ENCODE measurements around the gene MAN1A1.

The MAN1A1 gene

DNA sequence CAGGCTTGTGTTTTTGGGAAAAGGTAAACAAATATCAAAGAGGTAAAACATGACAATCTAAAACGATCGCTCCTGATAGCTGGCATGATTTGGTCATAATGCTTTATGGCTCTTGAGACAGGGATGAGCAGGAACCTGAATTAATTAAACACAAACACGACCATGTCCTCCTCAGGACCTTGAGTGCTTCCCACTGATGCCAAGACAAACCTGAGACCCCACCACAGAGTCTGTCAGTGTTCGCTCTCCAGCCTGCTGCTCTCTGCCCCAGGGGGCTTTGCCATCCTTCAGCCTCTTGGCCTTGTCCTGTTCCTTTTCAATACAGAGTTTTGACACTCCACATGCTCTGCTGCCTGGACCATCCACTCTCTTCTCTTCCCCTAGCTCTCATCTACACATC is 119.4 kb downstream of the MAN1A1 start:
- no peak for DNase-seq

DNA sequence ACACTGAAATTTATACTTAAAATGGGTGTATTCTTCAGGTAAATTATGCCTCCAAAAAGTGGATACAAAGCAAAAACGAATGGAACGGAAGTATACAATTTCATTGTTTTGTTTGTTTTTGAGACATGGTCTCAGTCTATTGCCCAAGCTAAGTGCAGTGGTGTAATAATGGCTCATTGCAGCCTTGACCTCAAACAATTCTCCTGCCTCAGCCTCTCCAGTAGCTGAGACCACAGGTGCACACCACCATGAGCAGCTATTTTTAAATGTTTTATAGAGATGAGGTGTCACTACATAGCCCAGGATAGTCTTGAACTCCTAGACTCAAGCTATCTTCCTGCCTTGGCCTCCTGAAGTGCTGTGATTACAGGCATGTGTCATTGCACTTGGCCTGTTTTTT is 122.2 kb downstream of the MAN1A1 start:
- DNase-seq = no peak

DNA sequence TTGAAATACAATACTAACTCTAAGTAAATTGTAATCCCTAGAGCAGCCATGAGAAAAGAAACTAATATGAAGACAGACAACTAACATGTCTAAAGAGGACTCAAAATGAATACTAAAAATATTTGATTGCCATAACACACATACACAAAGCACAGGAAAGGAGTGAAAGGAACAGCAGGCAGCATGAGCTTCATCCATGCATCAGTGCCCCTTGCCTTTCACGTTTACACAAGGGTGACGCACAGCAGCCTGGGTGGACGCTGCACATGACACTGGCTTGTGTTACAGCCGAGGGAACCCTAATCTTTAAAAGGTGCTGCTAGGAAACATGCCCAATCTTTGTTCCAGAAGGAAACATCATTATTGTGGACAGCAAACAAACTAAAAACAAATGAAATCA is 123.5 kb downstream of the MAN1A1 start:
- no peak for DNase-seq

DNA sequence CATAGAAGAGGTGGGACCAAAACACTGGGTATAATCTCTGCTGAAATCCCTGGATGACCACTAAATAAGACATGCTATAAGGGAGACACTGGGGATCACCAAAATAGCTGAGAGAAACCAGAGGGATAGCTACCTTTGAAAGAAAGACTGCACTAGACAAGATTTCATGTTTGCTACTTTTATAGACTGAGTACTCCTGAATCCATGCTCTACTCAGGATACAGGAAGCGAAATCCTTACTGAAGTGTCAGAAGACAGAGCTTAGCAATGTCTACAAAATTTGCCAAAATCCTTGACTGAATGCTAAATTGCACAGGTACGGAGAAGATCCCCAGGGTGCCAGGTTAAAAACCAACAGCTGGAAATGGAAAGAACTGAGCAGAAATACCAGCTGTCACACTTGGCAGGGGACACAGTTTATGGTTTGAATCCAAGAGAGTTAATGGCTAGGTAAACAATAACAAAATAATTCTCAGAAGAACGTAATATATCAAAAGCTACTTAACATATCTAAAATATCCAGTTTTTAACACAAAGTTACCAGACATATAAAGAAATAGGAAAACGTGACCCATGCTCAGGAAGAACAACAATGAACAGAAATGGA is 125.4 kb downstream of the MAN1A1 start:
- no peak for DNase-seq

DNA sequence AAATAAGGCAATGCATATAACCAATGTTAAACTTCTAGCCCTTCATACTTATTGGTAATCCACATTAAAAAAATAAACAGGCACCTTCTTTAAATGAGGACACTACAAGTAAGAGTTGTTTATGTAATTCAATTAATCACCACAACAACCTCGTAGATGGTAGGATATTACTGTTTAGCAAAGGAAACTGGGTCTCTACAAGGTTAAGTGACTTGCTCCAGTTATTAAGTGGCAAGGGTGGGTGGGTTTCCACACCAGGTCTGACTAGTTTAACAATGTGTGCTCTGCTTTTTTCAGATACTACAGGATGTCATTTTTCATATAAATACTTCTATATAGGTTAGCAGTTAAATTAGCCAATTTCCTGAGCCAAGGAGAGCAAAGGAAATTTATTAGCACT is 129.1 kb downstream of the MAN1A1 start:
- no peak for DNase-seq

DNA sequence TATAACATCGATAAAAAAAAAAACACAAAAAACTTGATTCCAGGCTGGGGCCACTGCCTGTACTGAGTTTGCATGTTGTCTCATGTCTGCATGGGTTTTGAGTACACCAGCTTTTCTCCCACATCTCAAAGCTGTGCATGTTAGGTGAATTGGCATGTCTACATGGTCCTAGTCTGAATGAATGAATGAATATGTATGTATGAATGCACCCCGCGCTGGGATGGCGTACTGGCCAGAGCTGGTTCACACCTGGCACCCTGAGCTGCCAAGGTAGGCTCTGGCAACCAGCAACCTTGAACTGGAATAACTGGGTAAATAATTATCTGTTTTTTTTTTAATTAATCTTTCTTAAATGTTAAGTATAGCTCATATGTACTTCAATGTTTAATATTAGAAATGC is 131.0 kb downstream of the MAN1A1 start:
- no peak for DNase-seq

DNA sequence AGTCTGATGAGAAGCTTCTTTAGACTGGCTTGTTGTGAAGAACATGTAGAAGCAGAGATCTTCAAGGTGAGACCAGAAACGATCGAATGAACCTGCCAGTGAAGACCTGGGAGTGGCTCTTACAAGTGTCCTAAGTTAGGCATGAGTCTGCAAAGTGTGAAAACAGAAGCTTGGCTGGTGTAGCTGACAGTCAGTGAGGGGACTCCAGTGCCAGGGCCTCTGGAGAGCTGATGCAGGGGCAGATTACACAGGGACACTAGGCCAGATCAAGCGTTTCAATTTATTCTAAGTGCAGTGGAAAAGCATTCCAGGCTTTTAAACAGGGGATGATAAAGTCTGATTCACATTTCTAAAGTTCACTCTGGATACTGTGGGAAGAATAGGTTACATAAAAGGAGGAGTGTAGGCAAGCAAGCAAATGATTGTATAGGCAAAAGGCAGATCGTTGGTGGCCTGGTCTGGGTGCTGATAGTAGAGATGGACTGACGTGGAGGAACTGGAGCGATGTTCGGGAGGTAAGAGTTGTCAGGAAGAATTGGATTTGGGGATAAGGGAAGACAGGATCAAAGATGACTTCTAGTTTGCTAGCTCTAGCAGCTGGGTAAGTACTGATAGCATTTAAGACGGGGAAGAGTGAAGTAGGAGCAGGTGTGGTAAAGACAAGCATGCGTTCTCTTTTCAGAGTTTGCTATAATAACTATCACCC is 133.5 kb downstream of the MAN1A1 start:
- no peak for DNase-seq

DNA sequence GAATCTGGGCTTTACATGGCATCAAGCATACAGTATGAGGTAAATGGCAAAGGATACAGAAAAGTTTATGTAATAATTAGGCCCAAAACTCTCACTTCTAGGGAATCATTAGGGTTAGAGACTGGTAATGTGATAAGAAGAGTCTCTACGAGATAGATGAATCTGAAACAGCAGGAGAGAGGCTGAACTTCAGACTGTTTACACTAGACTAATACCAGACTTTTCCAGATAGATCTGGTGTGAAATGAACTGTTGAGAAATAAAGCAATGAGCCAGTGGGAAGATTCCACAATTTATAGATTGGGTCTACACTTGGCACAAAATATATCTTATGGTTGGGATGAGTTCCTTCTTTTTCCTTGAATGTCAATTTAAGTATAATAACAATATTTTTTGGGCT is 134.3 kb downstream of the MAN1A1 start:
- no peak for DNase-seq

DNA sequence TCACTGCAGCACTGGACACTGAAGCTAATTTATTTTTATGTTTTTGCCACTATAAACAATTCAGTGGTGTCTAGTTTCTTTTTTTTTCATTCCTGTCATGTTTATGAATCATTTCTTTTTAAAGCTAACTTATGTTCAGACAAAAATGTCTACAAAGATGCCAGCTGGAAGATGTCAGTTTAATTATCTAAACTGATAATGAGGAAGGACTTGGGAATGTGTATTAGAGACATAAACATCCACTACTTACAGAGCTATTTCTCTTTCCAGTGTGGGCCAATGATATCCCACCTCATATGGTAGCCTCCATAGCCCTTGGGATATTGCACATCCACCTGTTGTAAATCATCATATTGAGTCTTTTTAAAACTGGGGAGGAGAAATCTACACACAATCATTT is 139.0 kb downstream of the MAN1A1 start:
- no peak for DNase-seq

DNA sequence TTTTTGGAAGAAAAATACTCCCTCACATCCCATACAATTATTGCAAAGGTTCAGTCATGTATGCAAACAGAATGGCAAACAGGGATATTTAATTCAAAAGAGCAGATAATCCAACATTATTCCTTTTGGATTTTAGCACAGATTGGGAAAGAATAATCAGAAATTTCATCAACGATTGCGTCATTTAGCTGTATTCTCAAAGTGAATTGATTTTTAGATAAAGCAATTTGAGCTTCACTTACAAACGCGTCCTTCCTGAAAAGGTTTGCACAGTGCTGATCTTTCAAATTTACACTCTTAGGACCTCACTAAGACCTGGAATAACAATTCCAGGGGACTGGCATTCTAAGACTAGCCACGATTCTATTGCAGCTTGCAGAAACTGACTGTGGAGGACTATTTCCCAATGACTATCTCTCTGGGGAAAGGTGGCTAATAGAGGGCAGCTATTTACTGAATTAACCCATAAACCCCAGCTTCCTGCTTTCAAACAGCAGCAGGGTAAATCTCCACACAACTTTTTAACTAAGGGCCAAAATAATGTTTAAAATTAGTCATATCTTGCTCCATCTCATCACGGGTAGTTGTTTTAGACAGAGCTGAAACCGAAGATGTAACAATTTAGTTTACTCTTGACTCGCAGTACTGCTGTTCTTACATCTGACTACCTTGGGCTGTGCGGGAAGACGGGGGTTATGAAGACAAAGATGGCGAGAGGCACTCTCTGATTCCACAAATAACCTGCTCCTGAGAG is 139.9 kb downstream of the MAN1A1 start:
- DNase-seq = no peak

DNA sequence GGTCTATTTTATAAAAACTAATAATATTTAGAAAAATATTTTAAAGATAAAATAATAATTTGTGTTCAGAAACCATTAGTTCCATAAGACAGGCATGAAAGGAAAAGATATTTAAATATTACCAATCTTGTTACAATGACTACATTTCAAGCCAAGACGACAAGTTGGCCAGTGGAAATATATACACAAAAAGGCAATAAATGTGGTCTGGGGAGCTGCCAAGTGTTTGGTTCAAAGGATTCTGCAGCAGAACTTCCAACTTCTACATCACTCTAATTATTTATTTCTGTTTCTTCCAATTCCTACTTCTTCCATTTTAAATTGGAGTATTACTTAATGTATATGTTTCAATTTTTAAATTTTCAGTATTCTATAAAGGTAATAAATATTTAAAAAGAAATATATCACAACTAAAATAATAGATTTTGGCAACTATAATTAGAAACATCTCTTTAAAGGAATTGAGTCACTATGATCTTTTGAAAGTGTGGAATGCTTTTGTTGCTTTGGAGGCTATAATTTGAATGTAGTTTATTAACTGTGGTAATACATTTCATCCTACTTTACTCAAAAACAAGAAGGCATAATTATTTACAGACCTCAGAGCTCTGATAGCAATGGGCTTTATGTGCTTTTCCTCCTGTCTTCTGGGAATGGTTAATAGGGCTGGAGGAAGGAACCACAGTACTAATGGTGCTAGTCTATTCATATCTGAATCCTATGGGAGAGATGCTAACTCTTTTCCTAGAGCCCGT is 141.4 kb downstream of the MAN1A1 start:
- no peak for DNase-seq

DNA sequence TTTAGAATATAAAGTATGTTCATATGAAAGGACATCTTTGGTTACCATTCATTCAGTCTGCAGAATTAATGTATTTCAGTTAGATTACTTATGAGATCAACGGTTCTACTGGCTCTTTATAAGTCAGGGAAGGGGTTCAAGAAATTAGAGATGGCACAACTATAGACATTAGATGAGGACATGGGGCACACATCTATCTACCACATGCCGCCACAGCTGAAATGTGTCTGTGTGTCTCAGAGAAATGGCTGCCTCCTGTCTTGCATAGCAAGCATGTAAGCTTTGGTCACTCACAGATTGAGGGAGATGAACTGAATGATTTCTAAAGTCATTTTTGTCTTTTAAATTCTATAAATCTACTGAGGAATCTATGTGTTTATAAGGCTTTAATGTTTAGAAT is 142.2 kb downstream of the MAN1A1 start:
- no peak for DNase-seq

DNA sequence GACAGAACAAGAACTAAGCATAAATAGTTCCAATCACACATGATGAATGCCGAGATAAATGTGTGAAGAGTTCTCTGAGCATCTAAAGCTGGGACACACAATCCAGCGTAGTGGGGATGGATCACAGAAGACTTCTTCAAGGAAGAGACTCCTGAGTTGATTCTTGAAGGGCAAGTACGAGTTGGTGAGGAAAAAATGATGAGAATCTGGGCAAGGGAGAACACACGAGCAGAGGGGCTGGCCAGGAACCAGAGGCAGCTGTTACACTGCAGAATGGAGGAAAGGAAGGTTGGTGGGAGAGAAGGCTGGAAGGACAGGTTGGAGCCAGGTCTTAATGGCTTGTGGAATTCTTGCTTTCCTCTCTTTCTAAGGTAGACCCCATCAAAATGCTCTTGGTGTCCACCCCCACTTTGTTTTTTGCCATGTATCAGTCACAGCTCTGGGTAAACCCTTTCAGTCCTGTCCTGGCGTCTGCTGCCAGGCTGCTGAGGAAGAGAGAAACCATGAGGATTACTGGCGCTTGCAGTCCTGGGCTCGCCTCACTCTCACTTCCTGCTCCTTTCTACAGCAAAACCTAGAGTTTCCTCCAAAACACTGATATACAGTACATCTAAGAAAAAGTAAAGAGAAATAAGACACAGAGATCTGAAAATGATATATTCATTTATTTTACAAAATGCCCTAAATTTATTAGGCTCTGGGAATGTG is 143.5 kb downstream of the MAN1A1 start:
- no peak for DNase-seq

DNA sequence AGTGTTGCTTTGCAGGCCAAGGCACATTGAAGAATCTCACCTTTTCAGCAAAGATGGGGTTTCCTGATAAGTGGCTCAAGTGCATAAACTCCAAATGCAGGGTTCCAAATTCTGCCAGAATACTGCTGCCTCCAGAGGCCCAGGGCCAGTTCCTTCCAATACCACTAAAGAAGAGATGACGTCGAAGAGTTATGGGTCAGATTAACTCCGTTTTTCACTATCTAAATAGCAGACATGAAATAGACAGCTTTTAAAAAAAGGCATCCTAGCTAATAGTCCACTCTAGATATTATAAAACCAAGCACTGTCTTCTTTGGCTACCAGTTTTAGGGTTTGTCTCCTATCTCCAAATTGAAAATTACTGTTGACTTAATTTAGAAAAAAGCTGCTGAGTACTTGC is 144.8 kb downstream of the MAN1A1 start:
- DNase-seq = no peak

DNA sequence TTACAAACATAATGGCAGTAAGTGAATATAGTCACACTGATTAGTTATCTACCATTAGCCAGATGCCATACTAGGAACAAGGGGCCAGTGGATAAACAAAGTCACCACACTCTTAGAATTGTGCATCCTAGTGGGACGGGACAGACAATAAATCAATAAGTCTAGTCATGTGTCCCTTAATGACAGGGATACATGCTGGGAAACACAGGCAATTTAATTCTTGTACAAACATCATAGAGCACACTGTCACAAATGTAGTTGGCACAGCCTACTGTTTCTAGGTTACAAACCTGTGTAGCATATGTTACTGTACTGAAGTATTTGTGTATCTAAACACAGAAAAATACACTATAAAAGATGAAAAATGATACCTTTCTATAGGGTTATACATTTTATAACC is 148.1 kb downstream of the MAN1A1 start:
- DNase-seq = peak; percentile 24

DNA sequence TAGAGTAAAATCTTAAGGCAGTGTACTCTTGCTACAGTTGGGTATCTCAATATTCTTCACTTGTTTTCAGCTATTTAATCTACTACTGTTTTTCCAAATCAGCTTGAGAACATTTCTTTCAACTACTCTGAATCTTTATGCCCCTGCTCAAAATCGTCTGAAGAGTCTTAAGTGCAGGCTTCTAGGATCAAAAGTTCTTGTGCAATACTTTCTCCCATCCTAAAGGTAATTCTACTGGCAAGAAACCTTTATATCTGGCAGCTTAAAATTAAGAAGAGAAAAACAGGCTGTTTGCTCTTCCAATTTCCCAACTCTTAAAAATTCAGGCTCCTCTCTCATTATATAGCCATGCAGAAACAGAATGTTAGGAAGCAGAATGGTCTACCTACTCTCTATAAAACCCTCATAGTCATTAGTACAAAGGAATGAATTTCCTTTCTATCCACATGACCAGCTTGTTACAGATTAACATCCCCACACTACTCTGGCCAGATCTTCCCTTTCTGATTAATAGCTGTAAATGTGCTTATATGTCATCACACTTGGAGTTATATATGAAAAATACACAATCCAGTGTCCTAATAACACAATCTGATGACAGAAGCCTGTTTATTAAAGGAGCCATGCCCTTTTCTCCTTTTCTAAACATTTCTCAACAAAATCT is 148.9 kb downstream of the MAN1A1 start:
- no peak for DNase-seq

DNA sequence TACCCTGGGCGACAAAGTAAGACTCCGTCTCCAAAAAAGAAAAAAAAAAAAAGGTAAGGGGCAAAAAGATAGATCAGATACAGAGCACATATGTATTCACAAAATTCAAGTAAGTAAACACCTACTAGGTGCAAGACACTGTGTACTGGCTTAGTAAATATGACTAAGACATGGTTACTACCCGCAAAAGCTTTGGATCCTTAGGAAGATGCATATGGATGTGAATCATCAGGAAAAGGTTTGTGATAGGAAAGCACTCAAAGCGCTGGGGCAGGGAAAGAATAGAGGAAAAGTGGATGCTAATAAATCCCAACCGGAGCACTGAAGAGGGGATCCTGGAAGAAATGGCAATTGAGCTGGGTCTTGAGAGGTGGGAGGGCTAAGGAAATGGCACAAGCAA is 152.3 kb downstream of the MAN1A1 start:
- no peak for DNase-seq

DNA sequence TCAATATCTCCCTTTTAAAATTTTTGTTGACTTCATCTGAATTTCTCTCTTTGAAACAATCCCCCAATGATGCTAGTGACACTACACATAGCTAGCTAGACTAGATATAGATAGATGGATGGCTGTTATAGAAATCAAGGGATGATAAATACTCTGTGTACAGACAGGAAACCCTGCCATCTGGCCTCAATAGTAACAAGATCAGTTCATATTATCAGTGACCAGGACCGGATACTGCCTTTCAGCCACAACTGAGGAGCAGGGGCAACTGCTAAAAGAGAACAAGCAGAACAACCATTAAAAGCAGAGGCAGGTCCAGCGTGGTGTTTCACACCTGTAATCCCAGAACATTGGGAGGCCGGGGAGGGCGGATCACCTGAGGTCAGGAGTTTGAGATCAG is 152.8 kb downstream of the MAN1A1 start:
- DNase-seq = no peak

DNA sequence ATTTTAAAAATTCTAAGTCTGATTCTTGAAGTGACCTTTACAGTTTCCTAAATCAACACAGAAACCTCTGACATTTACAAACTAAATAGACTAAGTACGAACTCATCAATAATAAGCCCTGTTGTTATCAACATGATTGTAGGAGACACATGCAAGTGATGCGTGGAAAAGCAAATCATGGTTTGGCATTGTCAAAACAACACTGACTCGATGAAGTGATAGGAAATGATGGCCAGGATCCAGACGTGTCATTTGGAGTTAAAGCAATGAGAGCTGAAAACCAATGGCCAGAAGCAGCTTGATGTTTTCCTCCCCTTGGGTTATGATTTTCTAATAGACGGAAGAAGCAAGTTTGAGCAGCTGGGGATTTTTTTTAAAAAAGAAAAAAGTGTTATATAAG is 153.7 kb downstream of the MAN1A1 start:
- no peak for DNase-seq

DNA sequence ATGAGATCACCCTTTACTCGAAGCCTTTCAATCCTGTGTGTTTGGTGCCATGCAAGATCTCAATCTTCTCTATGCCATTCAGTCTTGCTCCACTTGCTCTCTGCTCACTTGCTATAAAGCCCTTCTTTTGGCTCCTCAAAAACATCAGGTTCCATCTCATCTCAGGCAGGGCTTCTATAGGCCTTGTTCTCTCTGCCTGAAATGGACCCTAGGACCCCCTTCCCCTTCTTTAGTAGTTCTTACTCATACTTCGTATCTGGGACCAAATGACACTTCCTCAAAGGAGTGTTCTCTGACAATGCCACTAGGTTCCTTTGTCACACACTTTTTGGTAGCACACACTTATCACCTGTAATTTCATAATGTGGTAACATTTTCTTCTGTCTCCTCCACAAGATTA is 154.4 kb downstream of the MAN1A1 start:
- DNase-seq = no peak

DNA sequence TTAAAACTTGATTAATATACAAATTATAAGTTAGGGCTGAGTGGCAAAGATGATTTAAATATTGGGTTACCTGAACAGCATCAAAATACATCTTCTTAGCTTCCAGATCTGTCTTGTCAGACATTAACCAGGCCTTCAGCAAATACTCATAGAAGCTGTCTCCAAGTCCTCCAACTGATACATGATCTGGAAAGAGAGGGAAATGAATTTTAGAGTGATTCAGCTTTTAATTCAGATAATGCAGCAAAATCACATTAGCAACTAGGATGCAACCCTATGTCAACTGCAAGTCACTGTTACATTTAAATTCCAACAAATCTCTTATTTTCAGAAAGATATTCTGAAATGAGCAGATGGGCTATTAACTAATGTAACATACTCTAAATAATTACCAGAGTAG is 155.9 kb downstream of the MAN1A1 start:
- DNase-seq = no peak

DNA sequence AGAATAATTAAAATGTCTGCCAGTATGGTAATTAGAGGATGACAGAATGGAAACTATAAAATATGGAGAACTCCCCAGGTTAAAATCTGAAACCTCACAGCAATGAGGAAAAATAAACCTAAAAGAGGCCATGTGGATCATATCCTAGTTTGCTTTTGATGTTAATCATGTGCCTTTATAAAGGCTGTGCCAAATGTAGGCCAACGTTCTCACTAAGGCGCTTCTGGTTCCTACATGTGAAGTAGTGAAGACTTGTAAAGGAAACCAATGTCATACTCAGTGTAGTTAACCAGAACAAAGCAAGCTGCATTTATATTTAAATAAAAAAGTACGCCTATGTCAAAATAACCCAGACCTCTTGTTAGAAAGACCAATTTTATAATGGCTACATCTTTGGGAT is 157.4 kb downstream of the MAN1A1 start:
- no peak for DNase-seq
